H1 (cell line): ENCODE measurements around the gene NOB1. TPM values are rescaled to one million over a fixed set of nuclear protein-coding genes. Genes with fewer than 3 reads are reported as not detected.

Experiments
- CTCF ChIA-PET: fragments of 300-600 bp; sonication (Branson Sonifier 250); formaldehyde crosslinking; loops from one replicate; lab custom pipeline; 2021; ENCODE audit not compliant: partially characterized antibody; lab: Charles Lee
- POLR2A ChIA-PET: fragments of 300-600 bp; sonication (Branson Sonifier 250); formaldehyde crosslinking; loops from one replicate; lab custom pipeline; 2021; ENCODE audit warnings: inconsistent platforms; ENCODE audit not compliant: partially characterized antibody; lab: Charles Lee
- DNase-seq, 2 experiments: peaks; one replicate each; pipeline versions ENCODE4 v3.0.0 to v3.0.0-alpha.2; 2010 to 2022; ENCODE audit warnings: low spot score in 2 of 2, low read depth in 1 of 2, mixed read lengths in 1 of 2
- FAIRE-seq: peaks from 2 replicates; lab custom pipeline; 2011; peaks lifted over from hg19 to GRCh38; lab: Jason Lieb, UNC
- H2AFZ ChIP-seq: 2 replicates; pipeline ENCODE4 v1.8.1; 2012; ENCODE audit warnings: low read length, inconsistent platforms
- H2AK5ac ChIP-seq: 2 replicates; pipeline ENCODE4 v1.6.1; 2013; ENCODE audit warnings: low read depth, low read length
- H2BK120ac ChIP-seq: replicated peaks from 2 replicates; pipeline ENCODE3; 2013; ENCODE audit warnings: low read depth, low read length, inconsistent platforms
- H2BK12ac ChIP-seq: 2 replicates; pipeline ENCODE4 v1.6.1; 2013; ENCODE audit warnings: low read depth, low read length
- H2BK15ac ChIP-seq: 2 replicates; pipeline ENCODE4 v1.6.1; 2013; ENCODE audit warnings: low read length
- H2BK20ac ChIP-seq: 2 replicates; pipeline ENCODE4 v1.6.1; 2013; ENCODE audit warnings: low read length
- H2BK5ac ChIP-seq: 2 replicates; pipeline ENCODE4 v1.6.1; 2013; ENCODE audit warnings: low read depth, low read length
- H3K14ac ChIP-seq: 2 replicates; pipeline ENCODE4 v1.6.1; 2013; ENCODE audit warnings: inconsistent platforms; ENCODE audit not compliant: insufficient read length
- H3K18ac ChIP-seq: 2 replicates; pipeline ENCODE4 v1.6.1; 2013; ENCODE audit warnings: low read length; ENCODE audit errors: extremely low read depth
- H3K23ac ChIP-seq: 2 replicates; pipeline ENCODE4 v1.6.1; 2013; ENCODE audit warnings: inconsistent platforms; ENCODE audit not compliant: insufficient read length
- H3K23me2 ChIP-seq: 2 replicates; pipeline ENCODE4 v1.6.1; 2013; ENCODE audit warnings: low read depth, low read length
- H3K27ac ChIP-seq: 2 replicates; pipeline ENCODE4 v1.6.1; 2011; ENCODE audit warnings: low read depth, low read length, inconsistent platforms
- H3K27me3 ChIP-seq, 4 experiments: replicated peaks in 1 of 4; 1 replicate in 1 of 4; 2 replicates in 3 of 4; pipeline versions ENCODE4 v1.6.1 to v1.8.1; 2011 to 2013; ENCODE audit warnings: low read length in 3 of 4, mild to moderate bottlenecking in 3 of 4, inconsistent platforms in 2 of 4, mixed read lengths in 2 of 4, moderate library complexity in 1 of 4; ENCODE audit not compliant: control insufficient read depth in 3 of 4, insufficient read depth in 3 of 4; ENCODE audit errors: extremely low read depth in 1 of 4
- H3K36me3 ChIP-seq, 4 experiments: 2 replicates each; pipeline versions ENCODE4 v1.6.1 to v1.8.1; 2011 to 2013; ENCODE audit warnings: mild to moderate bottlenecking in 4 of 4, low read length in 3 of 4, moderate library complexity in 2 of 4, control low read depth in 1 of 4, inconsistent platforms in 1 of 4; ENCODE audit not compliant: insufficient read depth in 4 of 4, control insufficient read depth in 2 of 4
- H3K4ac ChIP-seq: replicated peaks from 2 replicates; pipeline ENCODE3; 2013; ENCODE audit warnings: low read length, low read depth, mixed read lengths, inconsistent platforms; ENCODE audit not compliant: insufficient read length
- H3K4me1 ChIP-seq, 4 experiments: replicated peaks in 1 of 4; 1 replicate in 1 of 4; 2 replicates in 3 of 4; pipeline versions ENCODE4 v1.6.1 to v1.8.1; 2011 to 2013; ENCODE audit warnings: low read length in 3 of 4, inconsistent platforms in 2 of 4, mixed read lengths in 1 of 4; ENCODE audit not compliant: insufficient read depth in 4 of 4, control insufficient read depth in 3 of 4
- H3K4me2 ChIP-seq, 2 experiments: 2 replicates each; pipeline versions ENCODE4 v1.6.1 to v1.8.1; 2011 to 2013; ENCODE audit warnings: low read depth in 2 of 2, low read length in 2 of 2, control low read depth in 1 of 2, inconsistent platforms in 1 of 2, mild to moderate bottlenecking in 1 of 2; ENCODE audit not compliant: insufficient read depth in 1 of 2
- H3K4me3 ChIP-seq, 4 experiments: fragments of 200-600, 300-600 bp in 1 of 4; sonication (generic), shearing (Covaris generic), sonication (Bioruptor Twin) in 1 of 4; 2 replicates each; pipeline versions ENCODE4 v1.5.1 to v1.8.1; 2011 to 2016; ENCODE audit warnings: low read length in 4 of 4, low read depth in 3 of 4, control low read depth in 2 of 4, inconsistent platforms in 2 of 4, mild to moderate bottlenecking in 2 of 4, mixed read lengths in 1 of 4, moderate library complexity in 1 of 4; ENCODE audit not compliant: insufficient read depth in 2 of 4; ENCODE audit errors: extremely low read depth in 1 of 4
- H3K56ac ChIP-seq: replicated peaks from 2 replicates; pipeline ENCODE3; 2013; ENCODE audit warnings: low read depth, mild to moderate bottlenecking, mixed read lengths, low read length, inconsistent platforms; ENCODE audit not compliant: insufficient read length
- H3K79me1 ChIP-seq: 2 replicates; pipeline ENCODE4 v1.6.1; 2013; ENCODE audit warnings: low read depth, low read length, control low read depth
- H3K79me2 ChIP-seq, 2 experiments: 2 replicates each; pipeline versions ENCODE4 v1.6.1 to v1.8.1; 2012 to 2013; ENCODE audit warnings: low read length in 2 of 2, mild to moderate bottlenecking in 2 of 2, inconsistent platforms in 1 of 2; ENCODE audit not compliant: insufficient read depth in 2 of 2, control insufficient read depth in 1 of 2
- H3K9ac ChIP-seq, 4 experiments: replicated peaks in 1 of 4; 1 replicate in 1 of 4; 2 replicates in 3 of 4; pipeline versions ENCODE4 v1.6.1 to v1.8.1; 2011 to 2013; ENCODE audit warnings: low read depth in 3 of 4, low read length in 3 of 4, control low read depth in 2 of 4, mild to moderate bottlenecking in 2 of 4, moderate library complexity in 2 of 4, inconsistent platforms in 1 of 4; ENCODE audit errors: extremely low read depth in 1 of 4
- H3K9me3 ChIP-seq, 2 experiments: 2 replicates each; pipeline versions ENCODE4 v1.6.1 to v1.8.1; 2012 to 2013; ENCODE audit warnings: mild to moderate bottlenecking in 2 of 2, moderate library complexity in 2 of 2, control low read depth in 1 of 2, inconsistent platforms in 1 of 2, low read depth in 1 of 2, low read length in 1 of 2, mixed read lengths in 1 of 2; ENCODE audit not compliant: insufficient read depth in 2 of 2
- H4K20me1 ChIP-seq, 2 experiments: replicated peaks in 1 of 2; 2 replicates each; pipeline versions ENCODE3 to v1.8.1; 2011 to 2013; ENCODE audit warnings: inconsistent platforms in 2 of 2, low read length in 2 of 2, mild to moderate bottlenecking in 1 of 2; ENCODE audit not compliant: insufficient read depth in 2 of 2, control insufficient read depth in 1 of 2
- H4K5ac ChIP-seq: 2 replicates; pipeline ENCODE4 v1.6.1; 2013; ENCODE audit warnings: low read length, low read depth, mixed read lengths, inconsistent platforms; ENCODE audit not compliant: insufficient read length
- H4K8ac ChIP-seq: 2 replicates; pipeline ENCODE4 v1.8.0; 2013; ENCODE audit warnings: mild to moderate bottlenecking, moderate library complexity, low read length, inconsistent platforms; ENCODE audit not compliant: insufficient read depth; ENCODE audit errors: extremely low read depth
- H4K91ac ChIP-seq: replicated peaks from 2 replicates; pipeline ENCODE3; 2013; ENCODE audit warnings: low read length, mixed read lengths, inconsistent platforms; ENCODE audit not compliant: insufficient read length
- ASH2L ChIP-seq: fragments of 200-600, 300-600 bp; sonication (generic); IDR thresholded peaks from one replicate; pipeline ENCODE4 v1.7.1; 2017; ENCODE audit warnings: low read length
- EGR1 ChIP-seq: IDR thresholded peaks from 2 replicates; pipeline ENCODE4 v1.6.1; 2011; ENCODE audit warnings: low read depth, low read length, borderline replicate concordance
- HDAC2 ChIP-seq, 2 experiments: fragments of 300-600 bp in 1 of 2; sonication (generic) in 1 of 2; IDR thresholded peaks; 2 replicates each; pipeline ENCODE4 v1.6.1; 2011 to 2012; ENCODE audit warnings: low read depth in 2 of 2, low read length in 2 of 2, mild to moderate bottlenecking in 2 of 2, moderate library complexity in 2 of 2, borderline replicate concordance in 1 of 2, inconsistent platforms in 1 of 2
- KDM5A ChIP-seq: fragments of 200-600 bp; IDR thresholded peaks from 2 replicates; pipeline ENCODE4 v1.7.1; 2012; ENCODE audit warnings: mild to moderate bottlenecking, low read length, inconsistent platforms, mixed read lengths
- NRF1 ChIP-seq: IDR thresholded peaks from 2 replicates; pipeline ENCODE4 v1.6.1; 2011; ENCODE audit warnings: mild to moderate bottlenecking, low read depth, low read length, improper control_type of control experiment
- RAD21 ChIP-seq, 2 experiments: IDR thresholded peaks in 1 of 2; conservative IDR thresholded peaks in 1 of 2; 2 replicates each; pipeline ENCODE4 v1.6.1; 2011; ENCODE audit warnings: low read depth in 2 of 2, low read length in 2 of 2, improper control_type of control experiment in 1 of 2, inconsistent platforms in 1 of 2, mild to moderate bottlenecking in 1 of 2, moderate library complexity in 1 of 2
- SP1 ChIP-seq: IDR thresholded peaks from 2 replicates; pipeline ENCODE4 v1.6.1; 2011; ENCODE audit warnings: low read depth, low read length
- WGBS, 2 experiments: shearing (Covaris generic) in 1 of 2; methylation state at CpG; one replicate each; pipeline versions ENCODE4 v1.1.6 to v1.1.7; 2013 to 2015; ENCODE audit warnings: low lambda C conversion rate in 2 of 2, mixed read lengths in 2 of 2, inconsistent platforms in 1 of 2, low coverage in 1 of 2, missing lambda C conversion rate in 1 of 2; ENCODE audit not compliant: insufficient replicate concordance in 2 of 2, insufficient coverage in 1 of 2, insufficient read length in 1 of 2; ENCODE audit errors: extremely low coverage in 1 of 2, missing lambda C conversion rate in 1 of 2; 5-methylcytosine and 5-hydroxymethylcytosine counted together
- long read RNA-seq, 2 experiments: library from RNA in 1 of 2; library from capped mRNA in 1 of 2; stranded (forward); transcript quantifications; one replicate each; pipeline ENCODE4 v2.0.0, GENCODE V29; 2021; ENCODE audit warnings: inconsistent platforms in 1 of 2
- polyA minus RNA-seq, 3 experiments: library from RNA; depleted of rRNA, polyadenylated mRNA; stranded (reverse); fragments of >200 nt; gene quantifications; 1 replicate in 2 of 3; 2 replicates in 1 of 3; pipeline ENCODE4 v1.2.3, GENCODE V29; 2011
- polyA plus RNA-seq, 7 experiments: library from polyadenylated mRNA; depleted of rRNA in 3 of 7; stranded (reverse) in 5 of 7; unstranded in 2 of 7; fragments of >200 nt in 5 of 7; fragments of 200-250 nt in 2 of 7; gene quantifications; 1 replicate in 5 of 7; 2 replicates in 1 of 7; 4 replicates in 1 of 7; pipeline versions ENCODE4 v1.2.1 to v1.2.3, GENCODE V29; 2011 to 2013; ENCODE audit warnings: missing spikeins in 2 of 7, mixed read lengths in 2 of 7
- total RNA-seq: library from RNA; stranded (reverse); fragmentation: NEBNext Ultra II Directional; extraction: Animal tissue kit (Norgen Biotek cat#: 25700); gene quantifications from 2 replicates; pipeline ENCODE4 v1.2.1, GENCODE V29; 2021

NOB1 gene
- total RNA-seq (88.2 and 92.5 TPM in 2 replicates), polyA plus RNA-seq (2011; rRNA removed) (108 and 127 TPM in 2 replicates), polyA minus RNA-seq (2011; rRNA and poly(A)+ RNA removed) (83.3 and 98.7 TPM in 2 replicates)
- 134 TPM for polyA plus RNA-seq (2011; cell fraction: cytosol; rRNA removed)
- polyA plus RNA-seq (2011; cell fraction: nucleus; rRNA removed): 106 TPM
- 77.1 to 120 TPM (median 115 TPM) in 4 replicates for polyA plus RNA-seq (2012, experiment 1 of 2)
- polyA plus RNA-seq (2012, experiment 2 of 2): 103 TPM
- 69.4 TPM for polyA plus RNA-seq (2013, experiment 1 of 2)
- polyA plus RNA-seq (2013, experiment 2 of 2): 70.7 TPM
- polyA minus RNA-seq (2011; cell fraction: cytosol; rRNA and poly(A)+ RNA removed): 75.2 TPM
- 69.7 TPM for polyA minus RNA-seq (2011; cell fraction: nucleus; rRNA and poly(A)+ RNA removed)
- long read RNA-seq, experiment 1, transcript NOB1-201 (9 exons, 1,734 nt): major isoform, 20 of 116 reads
- long read RNA-seq, experiment 1, partial matches to known transcripts: 74 of 116 reads
- long read RNA-seq, experiment 1, other reads (novel, unspliced or antisense): 22 of 116 reads
- long read RNA-seq, experiment 2, transcript NOB1-201 (9 exons, 1,734 nt): major isoform, 143 of 214 reads
- long read RNA-seq, experiment 2, partial matches to known transcripts: 60 of 214 reads
- long read RNA-seq, experiment 2, other reads (novel, unspliced or antisense): 11 of 214 reads

- Histone ChIP-seq H4K91ac (peak within 1 kb of the TSS; percentile 94), H3K79me1 (no peaks in the 10 kb centered on the region; the same call in 1 of the 2 replicates), H4K5ac (peak within 1 kb of the TSS; percentile 92), H3K23me2 (0 out of 2 replicates have a peak, but pooled peaks cover 2% of the 10 kb centered on the region), H2AFZ (peak within 1 kb of the TSS; percentile 84; the same call in 1 of the 2 replicates), H2AK5ac (0 out of 2 replicates have a peak within 1 kb of the TSS, but pooled peaks have one; percentile 11), H2BK12ac (no peak within 1 kb of the TSS), H4K20me1 (no peaks in the 10 kb centered on the region), H2BK15ac (no peak within 1 kb of the TSS), H3K4me3 (peak within 1 kb of the TSS; percentile 69 to 100 (median 96)), H3K4me2 (peak within 1 kb of the TSS; percentile 65 to 78), H4K8ac (peak within 1 kb of the TSS; percentile 98; the same call in 1 of the 2 replicates), H2BK120ac (peak within 1 kb of the TSS; percentile 66), H2BK5ac (peak within 1 kb of the TSS; percentile 81), H3K27ac (peak within 1 kb of the TSS; percentile 92), H3K79me2 (peaks cover 14 to 32% of the 10 kb centered on the region in 2 experiments), H3K4me1 (no peaks in the 10 kb centered on the region), H3K36me3 (peaks cover 7 to 24% (median 13%) of the 10 kb centered on the region in 4 experiments; a peak in 7 of 8 replicates), H3K56ac (peak within 1 kb of the TSS; percentile 95), H3K9me3 (no peaks in the 10 kb centered on the region), H2BK20ac (no peak within 1 kb of the TSS), H3K4ac (peak within 1 kb of the TSS; percentile 96), H3K23ac (no peak within 1 kb of the TSS), H3K18ac (peak within 1 kb of the TSS; percentile 94), H3K27me3 (no peaks in the 10 kb centered on the region), H3K14ac (no peak within 1 kb of the TSS), H3K9ac (peak within 1 kb of the TSS; percentile 74 to 97 (median 96))
- ChIA-PET CTCF (interaction anchor here (0.6 to 2.4 kb wide), 34 partner anchors 9 to 1751 kb away, joined by 3 to 20 read pairs (median 4); partner anchors contain the start of gene NQO1), POLR2A (interaction anchor here (0.8 to 4.9 kb wide), 25 partner anchors 8 to 500 kb away, joined by 3 to 83 read pairs (median 4); partner anchors contain the start of genes NQO1 and TERF2)
- peak; percentile 98 to 99 for DNase-seq
- FAIRE-seq: no peak
- 2% methylated on average over 58 of the region's 58 CpGs; no CpG with 5 or more reads in 1 of the 2 experiments for WGBS, 2 experiments
- TF ChIP-seq ASH2L (peak; percentile 96), HDAC2 (IDR thresholded peaks at IDR 0.05; ENCODE audit: borderline replicate concordance in 1 of 2, low read depth in 2 of 2, low read length in 2 of 2) (peak in 1 of 2 experiments; percentile 80; a peak in 1 of 4 replicates), NRF1 (peak; percentile 100), EGR1 (peak; percentile 48; the same call in 1 of the 2 replicates), KDM5A (peak; percentile 78), RAD21 (IDR thresholded peaks at IDR 0.05 in 1 of 2, conservative IDR thresholded peaks at IDR 0.05 in 1 of 2; ENCODE audit: low read depth in 2 of 2, low read length in 2 of 2) (peak; percentile 74 to 82), SP1 (peak; percentile 32; the same call in 1 of the 2 replicates)
These were observed at the start of gene NOB1 for GRCh38 chr16:69754469-69755310. TSS of gene NOB1 (minus strand) at chr16:69754926. CDS start at chr16:69754910, 16 bp downstream.
